Lower leg skin (tissue), 3 donors: ENCODE measurements around the gene DR1.

Source experiments
- CTCF ChIP-seq, 3 donors: fragments of 450-650 bp; IDR thresholded peaks; one replicate each; pipeline ENCODE4 v1.5.1; 2016; ENCODE audit warnings: antibody characterized with exemption in 3 of 3, mild to moderate bottlenecking in 3 of 3, moderate library complexity in 2 of 3
- POLR2A ChIP-seq, 2 donors: fragments of 450-650 bp; IDR thresholded peaks; one replicate each; pipeline ENCODE4 v1.6.1; 2016 to 2017; ENCODE audit warnings: antibody characterized with exemption in 2 of 2, mild to moderate bottlenecking in 1 of 2, moderate library complexity in 1 of 2

- TF ChIP-seq CTCF (IDR thresholded peaks at IDR 0.05) (no peak), POLR2A (IDR thresholded peaks at IDR 0.05) (no peak)
Measured at GRCh38 chr1:93357242-93357641, 11.5 kb downstream of the DR1 start.
